Raji (cell line): ENCODE data around the gene ZNF747.

ENCODE experiments used
- POLR2A ChIP-seq: IDR thresholded peaks from 2 replicates; pipeline ENCODE4 v1.6.1; 2011; ENCODE audit warnings: low read depth, low read length, control low read depth; ENCODE audit not compliant: insufficient read depth

ZNF747 gene

DNA sequence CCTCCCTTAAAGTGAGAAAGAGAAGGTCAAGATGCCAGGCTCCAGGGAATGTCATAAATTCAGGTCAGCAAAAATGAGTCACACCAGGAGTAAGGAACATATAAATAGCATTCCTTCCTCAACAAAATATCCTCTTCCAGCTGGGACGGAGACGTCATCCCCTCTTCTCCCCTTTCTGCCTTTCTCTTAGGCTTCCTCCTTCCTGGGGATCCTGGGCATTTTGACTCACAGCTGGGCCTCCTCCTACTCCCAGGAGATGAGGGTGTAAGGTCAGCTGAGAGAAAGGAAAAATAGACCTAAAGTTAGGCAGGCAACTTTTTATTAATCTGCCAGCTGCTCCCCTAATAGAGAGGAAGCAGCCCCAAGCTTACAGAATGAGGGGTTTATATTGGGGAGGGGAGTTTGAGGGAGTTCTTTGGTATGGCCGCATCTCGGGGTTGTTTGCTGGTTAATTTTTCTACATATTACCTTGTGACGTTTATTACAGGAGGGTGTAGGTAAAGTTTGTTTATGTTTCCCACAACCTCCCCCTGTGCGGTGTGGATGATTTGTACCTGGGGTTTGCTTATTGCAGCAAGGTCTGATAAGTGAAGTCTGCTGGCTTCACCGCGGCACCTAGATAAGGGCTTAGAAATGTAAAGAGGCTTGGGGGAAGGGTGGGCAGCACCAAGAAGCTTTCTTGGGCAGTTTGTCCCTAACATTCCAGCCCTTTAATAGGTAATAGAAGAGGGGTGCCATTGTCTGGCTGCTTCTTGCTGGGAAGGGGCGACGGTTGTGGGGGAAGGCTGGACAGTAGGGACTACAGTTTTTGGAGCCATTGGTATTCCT, 7.1 kb upstream of the ZNF747 start:
- no peak for TF ChIP-seq POLR2A

- TF ChIP-seq POLR2A = no peak
These were observed 4.6 kb upstream of the ZNF747 start for GRCh38 chr16:30539000-30539964.

GRCh38 chr16:30535777-30536190, 1.1 kb upstream of the ZNF747 start:
- TF ChIP-seq POLR2A = peak; percentile 51

DNA sequence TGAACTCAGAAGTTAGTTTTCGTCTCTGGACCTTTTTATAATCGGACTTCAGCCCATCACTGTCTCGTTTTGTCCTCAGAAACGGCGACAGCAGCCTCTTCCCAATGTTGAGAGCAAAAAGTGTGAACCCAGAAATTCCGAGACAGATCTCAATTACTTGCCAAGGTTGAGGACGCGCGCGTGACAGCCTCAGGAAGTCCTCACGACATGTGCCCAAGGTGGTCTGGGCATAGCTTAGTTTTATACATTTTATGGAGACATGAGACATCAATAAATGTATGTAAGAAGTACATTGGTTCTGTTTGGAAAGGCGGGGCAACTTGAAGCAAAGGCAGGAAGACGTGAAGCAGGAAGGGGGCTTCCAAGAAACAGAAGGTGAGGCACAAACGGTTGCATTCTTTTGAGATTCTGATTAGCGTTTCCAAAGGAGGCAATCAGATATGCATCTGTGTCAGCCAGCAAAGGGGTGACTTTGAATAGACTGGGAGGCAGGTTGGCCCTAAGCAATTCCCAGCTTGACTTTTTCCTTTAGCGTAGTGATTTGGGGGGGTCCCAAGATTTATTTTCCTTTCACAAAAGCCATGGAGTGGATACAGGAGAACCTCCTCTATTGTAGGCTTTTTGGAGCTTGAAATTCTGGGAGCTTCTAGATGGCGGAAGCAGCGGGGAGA, 583 bp upstream of the ZNF747 start:
- no peak for TF ChIP-seq POLR2A

GRCh38 chr16:30533748-30534367, 800 bp downstream of the ZNF747 start:
- TF ChIP-seq POLR2A = no peak

GRCh38 chr16:30533146-30533522, 1.5 kb downstream of the ZNF747 start:
- TF ChIP-seq POLR2A = no peak

DNA sequence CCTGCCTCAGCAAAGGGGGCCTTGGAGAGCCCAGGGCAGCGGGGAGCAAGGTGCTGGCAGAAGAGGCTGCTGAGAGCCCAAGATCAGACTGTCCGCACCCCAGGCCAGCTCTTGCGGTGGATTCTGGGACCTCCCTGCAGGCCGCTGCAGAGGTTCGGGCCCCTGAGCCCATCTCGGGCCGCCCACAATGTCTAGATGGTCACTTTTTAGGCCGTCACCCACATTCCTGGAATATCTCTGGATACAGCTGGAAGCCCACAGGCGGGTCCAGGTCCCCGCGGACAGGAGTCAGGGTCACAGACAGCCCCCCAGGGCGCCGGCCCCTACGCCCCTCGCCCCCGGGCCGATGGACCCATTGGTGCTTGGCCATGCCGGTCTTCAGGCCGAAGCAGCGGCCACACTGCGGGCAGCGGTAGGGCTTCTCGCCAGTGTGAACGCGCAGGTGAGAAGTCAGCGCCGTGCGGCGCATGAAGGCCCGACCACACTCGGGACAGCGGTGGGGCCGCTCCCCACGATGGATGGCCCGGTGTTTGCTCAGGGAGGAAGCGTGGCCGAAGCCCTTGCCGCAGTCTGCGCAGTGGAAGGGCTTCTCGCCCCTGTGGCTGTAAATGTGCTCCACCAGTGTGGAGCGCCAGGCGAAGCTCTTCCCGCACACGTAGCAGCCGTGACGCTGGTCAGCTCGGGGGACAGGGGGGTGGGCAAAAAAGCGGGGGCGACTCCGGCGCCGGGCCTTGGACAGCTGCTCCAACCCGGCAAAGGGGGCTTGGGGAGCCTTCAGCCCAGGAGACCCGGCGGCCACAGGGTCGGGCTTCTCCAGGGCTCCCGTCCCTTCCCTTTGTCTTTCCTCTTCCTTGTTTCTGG, 2.1 kb downstream of the ZNF747 start:
- no peak for TF ChIP-seq POLR2A

DNA sequence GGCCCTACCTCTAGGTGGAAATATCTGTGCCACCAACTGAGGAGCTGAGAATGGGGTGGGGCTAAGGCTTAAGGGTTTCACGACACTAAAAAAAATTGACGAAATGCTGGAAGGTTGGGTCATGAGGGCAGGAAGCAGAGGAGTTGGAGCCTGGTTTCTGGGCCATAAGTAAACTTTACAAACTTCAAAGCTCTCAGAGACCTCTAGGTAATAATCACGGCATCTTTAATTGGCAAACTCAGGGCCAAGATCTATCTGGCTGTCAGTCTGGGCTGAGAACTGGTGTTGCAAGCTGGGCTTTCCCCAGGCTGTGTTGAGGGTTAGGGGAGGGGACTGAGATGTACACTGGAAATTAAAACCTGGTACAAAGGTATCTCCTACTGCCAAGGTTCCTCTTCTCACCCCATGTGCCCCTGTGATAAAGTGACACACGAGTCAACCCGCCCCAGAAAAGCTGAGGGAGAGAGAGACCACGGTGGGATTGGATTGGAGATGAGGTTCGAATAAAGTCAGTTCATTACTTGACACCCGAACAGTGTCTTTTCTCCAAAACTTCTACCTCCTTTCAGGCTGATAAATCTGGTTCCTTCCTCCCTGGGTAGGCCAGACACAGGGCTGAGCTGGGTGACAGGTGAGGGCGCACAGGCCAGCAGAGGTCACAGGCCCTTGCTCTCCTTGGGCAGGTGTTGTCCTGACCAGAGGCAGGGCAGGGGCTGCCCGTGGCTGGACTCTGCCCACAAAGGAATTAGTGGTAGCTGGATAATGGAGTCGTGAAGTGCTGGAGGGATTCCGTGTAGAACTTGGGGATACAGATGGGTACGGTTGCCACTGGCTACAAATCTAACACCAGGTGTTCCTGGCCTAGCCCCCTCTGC, 4.3 kb downstream of the ZNF747 start:
- TF ChIP-seq POLR2A = no peak

GRCh38 chr16:30528799-30529457, 5.7 kb downstream of the ZNF747 start:
- TF ChIP-seq POLR2A = peak; percentile 40

GRCh38 chr16:30527635-30528178, 7.0 kb downstream of the ZNF747 start:
- TF ChIP-seq POLR2A = no peak

DNA sequence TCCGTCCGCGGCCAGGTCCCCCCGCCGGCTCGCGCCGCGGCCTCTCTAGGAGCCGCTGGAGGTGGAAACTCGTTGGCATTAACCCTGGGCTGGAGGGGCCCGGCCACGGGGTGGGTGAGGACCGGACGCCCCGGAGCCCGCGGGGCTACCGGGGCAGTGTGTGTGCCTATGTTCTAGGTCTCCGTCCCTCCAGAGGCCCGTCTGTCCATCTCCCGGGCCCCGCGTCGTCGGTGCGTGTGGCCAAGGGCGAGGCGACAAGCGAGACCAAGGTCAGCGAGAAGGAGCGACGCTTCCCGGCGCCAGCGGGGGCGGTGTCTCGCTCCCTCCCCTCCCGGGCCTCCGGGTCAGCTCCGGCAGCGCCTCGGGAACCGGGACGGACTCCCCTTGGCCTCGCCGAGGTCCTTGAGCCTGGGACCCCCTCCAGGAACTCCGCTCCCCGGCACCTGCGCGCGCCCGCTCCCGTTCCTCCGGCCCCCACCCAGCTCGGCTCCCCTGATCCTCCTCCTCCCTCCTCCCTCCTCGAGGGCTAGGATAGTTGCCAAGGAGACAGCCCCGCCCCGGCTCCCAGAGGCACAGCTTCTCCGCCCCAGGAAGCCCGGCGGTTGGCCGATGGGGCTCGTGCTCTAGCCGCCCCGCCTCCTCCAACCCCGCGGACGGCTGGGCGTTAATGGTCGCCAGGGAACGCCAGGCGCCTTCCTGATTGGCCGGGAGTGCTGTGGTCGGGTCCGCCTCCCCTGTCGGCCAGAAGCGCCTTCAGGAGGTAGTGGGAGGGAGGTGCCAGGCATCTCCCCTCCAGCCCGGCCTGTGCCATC, 7.6 kb downstream of the ZNF747 start:
- peak; percentile 70 for TF ChIP-seq POLR2A
